Measurements from ENCODE around the gene ARHGEF7.

The ARHGEF7 gene

DNA sequence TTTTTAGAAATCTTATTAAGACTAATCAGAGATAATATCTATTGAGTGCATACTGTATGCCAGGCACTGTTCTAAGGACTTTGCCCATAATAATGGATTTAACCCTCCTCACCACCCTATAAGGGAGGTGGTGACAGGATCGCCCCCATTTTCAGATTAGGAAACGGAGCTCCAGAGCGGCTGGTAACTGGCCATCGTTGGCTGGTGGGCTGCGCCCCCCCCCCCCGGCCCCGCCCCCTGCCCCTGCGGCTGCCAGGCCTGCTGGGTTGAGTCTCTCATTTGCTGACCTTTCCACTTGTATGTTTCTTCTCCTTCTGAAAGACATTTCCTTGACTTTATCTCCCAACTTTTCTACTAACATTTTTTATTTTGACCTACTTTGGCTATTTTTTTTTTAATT, 8.5 kb downstream of the ARHGEF7 start:
- DNase-seq (ENCODE audit: insufficient read length) (no peak), FAIRE-seq (no peak)
- TF ChIP-seq POLR2A (IDR thresholded peaks at IDR 0.05; ENCODE audit: low read depth, low read length) (no peak), TAF1 (IDR thresholded peaks at IDR 0.05; ENCODE audit: borderline replicate concordance, low read depth, low read length) (no peak), POLR2AphosphoS5 (IDR thresholded peaks at IDR 0.05; ENCODE audit: low read depth, low read length) (no peak)

DNA sequence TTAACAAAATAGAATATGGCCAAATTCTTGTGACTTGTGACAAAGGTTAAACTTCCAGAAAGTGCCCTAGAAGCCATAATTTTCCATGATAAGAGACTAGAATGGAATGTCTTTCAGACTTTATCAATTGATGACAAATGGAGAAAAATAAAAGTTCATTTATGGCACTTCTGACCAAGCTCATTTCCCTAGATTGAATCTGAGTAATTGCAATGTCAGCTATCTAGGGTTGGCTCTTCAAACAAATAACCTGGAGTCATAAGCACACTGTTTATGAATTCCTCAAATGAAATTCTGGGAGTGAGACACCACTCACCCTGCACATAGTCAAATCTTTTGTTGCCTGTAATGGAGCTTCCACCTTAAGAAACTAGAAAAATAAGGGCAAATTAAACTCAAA, 11.4 kb downstream of the ARHGEF7 start:
- TF ChIP-seq POLR2A (IDR thresholded peaks at IDR 0.05; ENCODE audit: low read depth, low read length) = no peak
- no peak for TF ChIP-seq POLR2AphosphoS5 (IDR thresholded peaks at IDR 0.05; ENCODE audit: low read depth, low read length)
- TF ChIP-seq TAF1 (IDR thresholded peaks at IDR 0.05; ENCODE audit: borderline replicate concordance, low read depth, low read length) = no peak
- DNase-seq (ENCODE audit: insufficient read length) (no peak), FAIRE-seq (no peak)

DNA sequence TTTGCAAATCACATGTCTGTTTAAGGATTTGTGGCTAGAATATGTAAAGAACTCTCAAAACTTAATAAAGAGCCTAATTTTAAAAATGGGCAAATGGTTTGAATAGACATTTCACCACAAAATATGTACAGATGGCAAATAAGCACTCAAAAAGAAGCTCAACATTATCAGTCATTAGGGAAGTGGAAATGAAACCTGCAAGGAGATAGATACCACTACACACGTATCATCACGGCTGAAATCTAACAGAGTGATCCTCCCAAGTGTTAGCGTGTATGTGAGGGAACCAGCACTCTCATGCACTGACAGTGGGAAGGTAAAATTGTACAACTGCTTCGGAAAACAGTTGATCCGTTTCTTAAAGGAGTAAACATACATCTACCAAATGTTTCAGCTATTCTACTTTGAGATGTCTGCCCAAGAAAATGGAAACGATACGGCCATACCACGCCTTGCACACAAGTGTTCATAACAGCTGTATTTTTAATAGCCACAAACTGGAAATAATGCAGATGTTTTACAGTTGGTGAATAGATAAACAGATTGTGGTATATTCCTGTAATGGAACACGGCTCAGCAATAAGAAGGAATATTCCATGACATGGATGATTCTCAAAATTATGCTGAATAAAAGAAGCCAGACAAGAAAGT, 14.5 kb downstream of the ARHGEF7 start:
- FAIRE-seq (no peak), DNase-seq (ENCODE audit: insufficient read length) (peak; percentile 43)
- TF ChIP-seq POLR2A (IDR thresholded peaks at IDR 0.05; ENCODE audit: low read depth, low read length) (no peak), TAF1 (IDR thresholded peaks at IDR 0.05; ENCODE audit: borderline replicate concordance, low read depth, low read length) (no peak), POLR2AphosphoS5 (IDR thresholded peaks at IDR 0.05; ENCODE audit: low read depth, low read length) (no peak)

DNA sequence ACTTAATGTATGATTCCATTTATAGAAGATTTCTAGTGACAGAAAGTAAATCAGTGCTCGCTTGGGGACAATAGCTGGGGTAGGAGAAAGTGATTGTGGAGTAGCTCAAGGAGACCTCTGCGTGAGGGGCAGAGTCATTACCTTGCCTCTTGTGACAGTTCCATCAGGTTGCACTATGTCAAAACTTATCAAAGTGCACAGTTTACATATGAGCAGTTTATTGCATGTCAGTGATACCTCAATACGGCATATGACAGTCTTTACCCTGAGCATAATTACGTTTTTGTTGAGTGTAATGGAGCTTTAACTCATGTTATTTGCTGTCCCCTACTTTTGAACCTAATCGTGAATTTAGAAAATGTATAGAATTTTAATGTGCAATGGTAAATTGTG, 15.0 kb downstream of the ARHGEF7 start:
- FAIRE-seq (peak; percentile 85), DNase-seq (ENCODE audit: insufficient read length) (no peak)
- TF ChIP-seq POLR2AphosphoS5 (IDR thresholded peaks at IDR 0.05; ENCODE audit: low read depth, low read length) = no peak
- no peak for TF ChIP-seq TAF1 (IDR thresholded peaks at IDR 0.05; ENCODE audit: borderline replicate concordance, low read depth, low read length)
- TF ChIP-seq POLR2A (IDR thresholded peaks at IDR 0.05; ENCODE audit: low read depth, low read length) = no peak

DNA sequence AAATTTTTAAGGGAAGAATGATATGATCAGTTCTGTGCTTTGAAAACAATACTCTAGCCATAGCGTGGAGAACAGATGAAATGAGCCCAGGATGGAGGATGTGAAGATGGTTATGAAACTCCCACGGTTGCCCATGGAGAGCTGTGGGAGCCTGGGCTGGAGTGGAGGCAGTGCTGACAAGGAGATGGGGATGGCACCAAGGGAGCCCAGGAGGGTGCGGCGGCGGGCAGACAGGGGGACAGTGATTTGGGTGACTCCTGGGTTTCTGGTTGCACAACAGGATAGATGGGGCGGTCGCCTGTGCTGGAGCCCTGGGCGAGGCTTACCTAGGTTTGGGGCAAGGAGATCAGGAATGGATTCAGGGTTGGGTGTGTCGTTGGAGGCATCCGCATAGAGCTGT, 15.9 kb downstream of the ARHGEF7 start:
- FAIRE-seq (no peak), DNase-seq (ENCODE audit: insufficient read length) (no peak)
- TF ChIP-seq POLR2AphosphoS5 (IDR thresholded peaks at IDR 0.05; ENCODE audit: low read depth, low read length) (no peak), POLR2A (IDR thresholded peaks at IDR 0.05; ENCODE audit: low read depth, low read length) (no peak), TAF1 (IDR thresholded peaks at IDR 0.05; ENCODE audit: borderline replicate concordance, low read depth, low read length) (no peak)

DNA sequence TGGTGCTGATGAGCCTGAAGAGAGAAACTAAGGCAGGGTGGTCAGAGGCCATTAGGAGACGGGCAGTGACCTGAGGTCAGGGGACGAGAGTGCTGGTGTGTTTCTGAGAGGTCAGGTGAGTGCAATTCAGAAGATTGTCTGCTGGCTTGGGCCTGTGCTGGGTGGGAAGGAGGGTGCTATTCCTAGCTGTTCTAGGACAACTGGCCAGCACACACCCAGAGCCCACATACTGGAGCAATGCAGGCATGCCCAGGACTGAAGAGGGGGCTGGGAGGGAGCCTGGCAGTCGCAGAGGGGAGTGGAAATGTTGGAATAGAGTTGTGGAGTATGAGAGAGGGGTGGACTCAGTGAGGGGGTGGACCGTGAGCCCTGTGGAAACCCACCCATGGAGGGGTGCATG, 16.5 kb downstream of the ARHGEF7 start:
- DNase-seq (ENCODE audit: insufficient read length) = no peak
- TF ChIP-seq POLR2AphosphoS5 (IDR thresholded peaks at IDR 0.05; ENCODE audit: low read depth, low read length) = no peak
- no peak for TF ChIP-seq TAF1 (IDR thresholded peaks at IDR 0.05; ENCODE audit: borderline replicate concordance, low read depth, low read length)
- no peak for TF ChIP-seq POLR2A (IDR thresholded peaks at IDR 0.05; ENCODE audit: low read depth, low read length)
- FAIRE-seq = no peak

DNA sequence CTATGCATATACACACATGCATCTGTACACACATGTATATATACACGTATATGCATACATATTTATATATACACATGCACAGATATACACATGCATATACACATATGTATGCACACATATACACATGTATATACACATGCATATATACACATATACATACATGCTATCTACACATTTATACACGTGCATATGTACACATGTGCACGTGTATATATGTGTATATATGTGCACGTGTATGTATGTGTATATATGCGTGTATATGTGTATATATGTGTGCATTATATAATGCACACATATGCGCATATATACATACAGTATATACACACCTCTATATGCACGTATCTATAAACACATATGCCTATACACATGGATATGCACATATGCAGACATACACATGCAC, 17.8 kb downstream of the ARHGEF7 start:
- TF ChIP-seq TAF1 (IDR thresholded peaks at IDR 0.05; ENCODE audit: borderline replicate concordance, low read depth, low read length) = no peak
- TF ChIP-seq POLR2A (IDR thresholded peaks at IDR 0.05; ENCODE audit: low read depth, low read length) = no peak
- no peak for TF ChIP-seq POLR2AphosphoS5 (IDR thresholded peaks at IDR 0.05; ENCODE audit: low read depth, low read length)
- FAIRE-seq (no peak), DNase-seq (ENCODE audit: insufficient read length) (no peak)

DNA sequence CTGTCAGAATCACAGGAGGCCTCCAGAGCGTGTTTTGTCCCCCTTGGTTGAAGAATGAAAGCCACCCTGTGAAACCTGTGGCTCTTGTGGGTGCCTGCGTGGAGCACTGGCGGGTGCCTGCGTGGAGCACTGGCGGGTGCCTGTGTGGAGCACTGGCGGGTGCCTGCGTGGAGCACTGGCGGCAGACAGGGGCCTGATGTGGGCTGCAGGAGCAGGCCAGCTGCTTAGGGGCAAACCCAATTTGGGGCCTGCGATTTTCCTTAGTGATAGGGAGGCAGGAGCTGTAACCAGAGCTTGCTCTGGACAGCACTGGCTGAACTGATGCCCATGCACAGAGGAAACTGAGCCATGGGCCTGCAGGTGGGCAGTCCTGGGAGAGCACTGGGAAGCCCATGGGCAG, 24.3 kb downstream of the ARHGEF7 start:
- DNase-seq (ENCODE audit: insufficient read length) = no peak
- no peak for FAIRE-seq
- TF ChIP-seq POLR2AphosphoS5 (IDR thresholded peaks at IDR 0.05; ENCODE audit: low read depth, low read length) (no peak), POLR2A (IDR thresholded peaks at IDR 0.05; ENCODE audit: low read depth, low read length) (no peak), TAF1 (IDR thresholded peaks at IDR 0.05; ENCODE audit: borderline replicate concordance, low read depth, low read length) (no peak)

DNA sequence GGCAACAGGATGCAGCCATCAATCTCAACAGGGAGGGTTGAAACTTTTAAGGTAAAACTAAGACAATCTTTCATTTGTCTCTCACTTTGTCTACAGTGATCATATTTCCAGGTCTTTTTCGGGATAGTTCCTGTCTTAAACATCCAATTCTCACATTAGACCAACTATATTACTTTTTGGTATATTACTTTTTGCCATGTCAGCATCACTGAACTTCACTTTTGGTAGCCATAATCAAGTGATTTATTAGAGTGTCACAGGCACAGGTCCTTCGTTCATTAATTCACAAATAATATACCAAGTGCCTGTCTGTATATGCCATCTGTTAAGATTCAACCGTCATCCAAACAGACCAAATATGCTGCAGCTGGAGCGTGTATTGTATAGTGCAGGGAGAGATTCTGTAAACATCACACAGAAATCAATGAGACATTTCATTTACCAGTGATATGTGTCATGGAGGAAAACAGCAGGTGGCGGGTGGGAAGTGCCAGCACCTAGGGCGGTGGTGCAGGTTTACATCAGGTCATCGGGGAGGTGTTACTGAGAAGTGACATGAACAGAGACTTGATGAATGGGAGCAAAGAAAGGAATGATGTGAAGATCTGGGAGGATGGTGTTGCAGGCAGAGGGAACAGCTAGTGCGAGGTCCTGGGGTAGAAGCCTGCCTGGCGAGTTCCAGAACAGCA, 24.9 kb downstream of the ARHGEF7 start:
- TF ChIP-seq POLR2A (IDR thresholded peaks at IDR 0.05; ENCODE audit: low read depth, low read length) (no peak), POLR2AphosphoS5 (IDR thresholded peaks at IDR 0.05; ENCODE audit: low read depth, low read length) (no peak), TAF1 (IDR thresholded peaks at IDR 0.05; ENCODE audit: borderline replicate concordance, low read depth, low read length) (no peak)
- no peak for FAIRE-seq
- no peak for DNase-seq (ENCODE audit: insufficient read length)

DNA sequence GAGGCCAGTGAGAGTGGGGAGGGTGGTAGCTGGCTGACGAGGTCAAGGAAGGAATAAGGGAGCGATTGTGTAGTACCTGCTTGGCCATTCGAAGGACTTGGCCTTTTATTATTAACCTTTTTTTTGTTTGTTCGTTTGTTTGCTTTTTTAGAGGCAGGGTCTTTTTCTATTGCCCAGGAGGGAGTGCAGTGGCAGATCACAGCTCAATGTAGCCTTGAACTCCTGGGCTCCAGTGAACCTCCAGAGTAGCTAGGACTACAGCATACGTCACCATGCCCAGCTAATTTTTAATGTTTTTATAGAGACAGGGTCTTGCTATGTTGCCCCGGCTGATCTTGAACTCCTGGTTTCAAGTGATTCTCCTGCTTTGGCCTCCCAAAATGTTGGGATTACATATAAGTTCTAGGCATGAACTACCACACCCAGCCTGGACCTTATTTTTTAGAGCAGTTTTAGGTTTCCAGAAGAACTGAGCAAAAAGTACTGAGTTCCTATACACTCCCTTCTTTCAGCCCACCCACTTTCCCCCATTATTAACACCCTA, 25.5 kb downstream of the ARHGEF7 start:
- FAIRE-seq = no peak

DNA sequence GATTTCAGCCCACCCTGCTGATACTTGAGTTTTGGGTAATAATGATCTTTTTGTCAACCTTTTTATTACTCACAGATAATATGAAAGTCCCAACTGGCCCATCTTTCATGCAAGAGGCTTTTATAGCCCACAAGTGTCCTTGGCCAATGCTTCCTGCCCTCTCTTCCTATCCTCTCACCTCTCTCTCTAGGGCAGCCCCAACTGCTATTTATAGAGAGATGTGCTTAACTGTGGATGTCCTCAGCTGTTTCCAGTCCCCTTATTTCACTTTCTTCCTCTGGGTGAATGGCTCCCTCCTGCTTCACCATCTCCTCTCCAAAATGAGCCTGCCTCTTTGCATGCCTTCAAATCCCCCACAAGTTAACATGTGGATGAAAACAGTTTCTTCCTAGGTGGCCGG, 27.4 kb downstream of the ARHGEF7 start:
- FAIRE-seq (no peak), DNase-seq (ENCODE audit: insufficient read length) (no peak)
- TF ChIP-seq TAF1 (IDR thresholded peaks at IDR 0.05; ENCODE audit: borderline replicate concordance, low read depth, low read length) (no peak), POLR2AphosphoS5 (IDR thresholded peaks at IDR 0.05; ENCODE audit: low read depth, low read length) (no peak), POLR2A (IDR thresholded peaks at IDR 0.05; ENCODE audit: low read depth, low read length) (no peak)

More for the DNA sequence above, 25.5 kb downstream of the ARHGEF7 start:
- DNase-seq (ENCODE audit: insufficient read length) = no peak
- TF ChIP-seq TAF1 (IDR thresholded peaks at IDR 0.05; ENCODE audit: borderline replicate concordance, low read depth, low read length) (no peak), POLR2AphosphoS5 (IDR thresholded peaks at IDR 0.05; ENCODE audit: low read depth, low read length) (no peak), POLR2A (IDR thresholded peaks at IDR 0.05; ENCODE audit: low read depth, low read length) (no peak)
